HCT116 (cell line): ENCODE data around the gene WNT2B. TPM values are rescaled to one million over a fixed set of nuclear protein-coding genes. Genes with fewer than 3 reads are reported as not detected.

Experiments
- ATAC-seq: fragments of 200-7000 bp; cut with Tn5 transposase; 2 replicates; pipeline ENCODE4 v1.9.1; 2020; ENCODE audit warnings: mild to moderate bottlenecking, moderate library complexity
- BruUV-seq: library from RNA; stranded (reverse); fragments of 400-500 nt; replicated peaks from 2 replicates; lab custom pipeline; 2021; lab: Mats Ljungman, UMichigan
- CTCF ChIA-PET: fragments of 300-600 bp; sonication (Branson Sonifier 250); formaldehyde crosslinking; loops from one replicate; lab custom pipeline; 2021; ENCODE audit warnings: antibody characterized with exemption; lab: Charles Lee
- POLR2A ChIA-PET: fragments of 300-600, 350-600 bp; sonication (Branson Sonifier 250); formaldehyde crosslinking; loops from one replicate; lab custom pipeline; 2021; ENCODE audit warnings: antibody characterized with exemption; lab: Charles Lee
- RAD21 ChIA-PET, 2 experiments: fragments of 300-600 bp; sonication (Branson Sonifier 250); formaldehyde crosslinking; loops; one replicate each; lab custom pipeline; 2023; ENCODE audit warnings: low total read pairs in 2 of 2; ENCODE audit not compliant: uncharacterized antibody in 2 of 2, unreplicated experiment in 2 of 2, low non-redundant PET in 1 of 2; lab: Charles Lee
- DNase-seq: peaks from one replicate; pipeline ENCODE4 v3.0.0-alpha.2; 2010; ENCODE audit warnings: low read depth, low spot score
- H2AFZ ChIP-seq: fragments of 200-600 bp; shearing (Covaris generic), sonication (generic); 2 replicates; pipeline ENCODE4 v1.6.1; 2017; ENCODE audit warnings: low read depth, mixed run types, mixed read lengths, antibody characterized with exemption, low read length; ENCODE audit not compliant: poor library complexity, severe bottlenecking
- H3K27ac ChIP-seq: 2 replicates; pipeline ENCODE4 v1.5.1; 2012; ENCODE audit warnings: low read depth, low read length
- H3K27me3 ChIP-seq: fragments of 200-600 bp; sonication (generic); 2 replicates; pipeline ENCODE4 v1.6.1; 2016; ENCODE audit warnings: mixed run types, low read length, mixed read lengths; ENCODE audit not compliant: insufficient read depth
- H3K36me3 ChIP-seq, 2 experiments: fragments of 200-500 bp in 1 of 2; fragments of 200-600 bp in 1 of 2; sonication (Bioruptor generic) in 1 of 2; sonication (generic) in 1 of 2; 2 replicates each; pipeline versions ENCODE4 v1.5.1 to v1.6.1; 2014 to 2016; ENCODE audit warnings: low read length in 2 of 2, inconsistent platforms in 1 of 2, mixed read lengths in 1 of 2, mixed run types in 1 of 2; ENCODE audit not compliant: insufficient read depth in 2 of 2, control insufficient read depth in 1 of 2
- H3K4me1 ChIP-seq, 2 experiments: fragments of 200-600 bp in 1 of 2; sonication (generic) in 1 of 2; 2 replicates each; pipeline versions ENCODE4 v1.5.1 to v1.6.1; 2012 to 2017; ENCODE audit warnings: low read length in 2 of 2, inconsistent platforms in 1 of 2, mild to moderate bottlenecking in 1 of 2, mixed read lengths in 1 of 2, mixed run types in 1 of 2, moderate library complexity in 1 of 2; ENCODE audit not compliant: insufficient read depth in 2 of 2, control insufficient read depth in 1 of 2
- H3K4me2 ChIP-seq: fragments of 200-600 bp; sonication (generic); 2 replicates; pipeline ENCODE4 v1.6.1; 2017; ENCODE audit warnings: mixed run types, low read length, mixed read lengths
- H3K4me3 ChIP-seq, 2 experiments: fragments of 200-600 bp in 1 of 2; sonication (generic) in 1 of 2; replicated peaks in 1 of 2; 2 replicates each; pipeline ENCODE4 v1.5.1; 2011 to 2016; ENCODE audit warnings: low read length in 2 of 2, control low read depth in 1 of 2, low read depth in 1 of 2, mild to moderate bottlenecking in 1 of 2, mixed read lengths in 1 of 2, mixed run types in 1 of 2
- H3K79me2 ChIP-seq: fragments of 200-600 bp; sonication (generic); 2 replicates; pipeline ENCODE4 v1.6.1; 2017; ENCODE audit warnings: mild to moderate bottlenecking, mixed run types, low read length, moderate library complexity, mixed read lengths; ENCODE audit not compliant: insufficient read depth
- H3K9ac ChIP-seq: fragments of 200-600 bp; sonication (generic); 2 replicates; pipeline ENCODE4 v1.6.1; 2016; ENCODE audit warnings: low read length, mixed read lengths
- H3K9me2 ChIP-seq: fragments of 200-600 bp; sonication (generic), shearing (Covaris generic); 2 replicates; pipeline ENCODE4 v1.6.1; 2017; ENCODE audit warnings: mixed run types, mild to moderate bottlenecking, moderate library complexity; ENCODE audit not compliant: insufficient read depth
- H3K9me3 ChIP-seq, 2 experiments: fragments of 200-500 bp in 1 of 2; fragments of 200-600 bp in 1 of 2; sonication (Bioruptor generic) in 1 of 2; sonication (generic) in 1 of 2; 2 replicates each; pipeline ENCODE4 v1.6.1; 2014 to 2017; ENCODE audit warnings: low read length in 2 of 2, mixed read lengths in 2 of 2, inconsistent platforms in 1 of 2, low read depth in 1 of 2, mild to moderate bottlenecking in 1 of 2, mixed run types in 1 of 2, moderate library complexity in 1 of 2; ENCODE audit not compliant: control insufficient read depth in 1 of 2, insufficient read depth in 1 of 2
- H4K20me1 ChIP-seq: fragments of 200-600 bp; sonication (generic), shearing (Covaris generic); 2 replicates; pipeline ENCODE4 v1.6.1; 2017; ENCODE audit warnings: mixed run types, mild to moderate bottlenecking, moderate library complexity; ENCODE audit not compliant: insufficient read depth
- EGR1 ChIP-seq: IDR thresholded peaks from 2 replicates; pipeline ENCODE4 v1.6.1; 2012; ENCODE audit warnings: low read depth
- EZH2phosphoT487 ChIP-seq: fragments of 200-600 bp; IDR thresholded peaks from 2 replicates; pipeline ENCODE4 v1.6.1; 2018; ENCODE audit warnings: antibody characterized with exemption, borderline replicate concordance
- POLR2AphosphoS5 ChIP-seq: IDR thresholded peaks from 2 replicates; pipeline ENCODE4 v1.6.1; 2011; ENCODE audit warnings: mild to moderate bottlenecking, low read depth, low read length, moderate library complexity
- RAD21 ChIP-seq: IDR thresholded peaks from 2 replicates; pipeline ENCODE4 v1.6.1; 2012; ENCODE audit warnings: low read depth, mild to moderate bottlenecking
- SIN3A ChIP-seq: IDR thresholded peaks from 2 replicates; pipeline ENCODE4 v1.6.1; 2012; ENCODE audit warnings: low read depth
- ZNF274 ChIP-seq: fragments of 200-500 bp; sonication (Bioruptor generic); IDR thresholded peaks from 2 replicates; pipeline ENCODE4 v1.6.1; 2014; ENCODE audit warnings: mild to moderate bottlenecking, low read depth, low read length, inconsistent platforms
- intact Hi-C: fragments of 100-400 bp; cut with micrococcal nuclease; formaldehyde crosslinking; loops from 2 replicates; pipeline ENCODE4 v1.10.0; 2022
- total RNA-seq: library from RNA; stranded (reverse); gene quantifications from one replicate; pipeline ENCODE4 v1.2.1, GENCODE V29; 2021; ENCODE audit not compliant: unreplicated experiment
- TF ChIP-seq, protein P1 (sequence below): IDR thresholded peaks from 2 replicates; pipeline ENCODE4 v1.6.1; 2012

Gene WNT2B
- total RNA-seq, 1 experiment from 2014 or later: 1.5 TPM

DNA sequence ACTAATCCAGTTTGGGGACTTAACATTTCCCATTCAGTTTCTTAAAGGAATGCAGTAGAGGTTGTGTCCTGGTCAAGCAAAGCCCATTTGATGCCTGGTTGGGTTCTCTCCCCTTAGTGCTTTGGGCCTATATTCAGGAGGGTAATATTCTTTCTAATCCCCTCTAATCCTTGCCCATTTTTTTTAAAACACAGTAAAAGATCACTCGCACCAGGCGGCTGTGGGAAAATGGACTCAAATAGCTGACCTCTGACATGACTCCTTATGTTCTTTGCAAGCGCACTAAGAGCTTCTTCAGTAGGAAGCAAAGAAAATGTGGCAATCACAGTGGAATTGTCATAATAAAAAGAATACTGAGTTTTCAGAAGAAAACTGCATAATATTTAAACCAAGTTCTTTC, 49.9 kb downstream of the WNT2B start:
- H3K4me2 ChIP-seq: no peak overlapping the region
- H3K4me3 ChIP-seq: no peak overlapping the region
- POLR2A ChIA-PET: no interaction called here
- H3K9ac ChIP-seq: no peak overlapping the region
- RAD21 ChIA-PET: no interaction called here
- H3K9me3 ChIP-seq: no peaks in the 10 kb centered on the region
- H4K20me1 ChIP-seq: no peaks in the 10 kb centered on the region
- BruUV-seq: no TSS peak
- peaks cover 0 to 3% of the 10 kb centered on the region in 2 experiments; a peak in 1 of 4 replicates for H3K36me3 ChIP-seq
- H3K9me2 ChIP-seq: no peaks in the 10 kb centered on the region
- CTCF ChIA-PET: no interaction called here
- no peak for DNase-seq
- no peak for ATAC-seq
- H3K79me2 ChIP-seq: no peaks in the 10 kb centered on the region
- H2AFZ ChIP-seq: no peak overlapping the region
- no peaks in the 10 kb centered on the region for H3K27me3 ChIP-seq
- intact Hi-C loops: no loop called here
- no peak for TF ChIP-seq EZH2phosphoT487
- H3K27ac ChIP-seq: no peak overlapping the region
- no peaks in the 10 kb centered on the region for H3K4me1 ChIP-seq

DNA sequence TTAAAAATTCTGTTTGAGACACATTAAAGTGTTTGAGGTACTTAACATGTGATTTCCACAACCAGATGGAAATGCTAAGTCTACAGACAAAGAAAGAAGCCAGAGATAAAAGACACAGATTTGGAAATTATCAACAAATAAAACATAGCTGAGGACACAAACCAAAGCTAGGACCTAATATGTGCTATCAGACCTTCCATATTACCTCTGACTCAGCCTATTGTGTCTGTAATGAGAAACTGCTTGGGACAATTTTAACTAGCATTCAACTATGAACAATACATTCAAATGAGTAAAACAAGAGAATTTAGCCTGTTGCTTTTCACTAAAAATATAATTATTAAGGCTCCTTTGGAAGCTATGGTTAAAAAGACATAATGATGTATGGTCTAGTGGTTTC, 54.6 kb downstream of the WNT2B start:
- intact Hi-C loops: no loop called here

More for the DNA sequence above, 54.6 kb downstream of the WNT2B start:
- no peaks in the 10 kb centered on the region for H3K36me3 ChIP-seq
- CTCF ChIA-PET: no interaction called here
- no peaks in the 10 kb centered on the region for H3K9me3 ChIP-seq
- no peaks in the 10 kb centered on the region for H3K79me2 ChIP-seq
- ATAC-seq (no peak), DNase-seq (no peak)
- no peak overlapping the region for H3K27ac ChIP-seq
- BruUV-seq: no TSS peak
- no peaks in the 10 kb centered on the region for H3K4me1 ChIP-seq
- H3K4me3 ChIP-seq: no peak overlapping the region
- H3K9me2 ChIP-seq: no peaks in the 10 kb centered on the region
- POLR2A ChIA-PET: no interaction called here
- H2AFZ ChIP-seq: no peak overlapping the region
- H3K27me3 ChIP-seq: no peaks in the 10 kb centered on the region
- no peak overlapping the region for H3K4me2 ChIP-seq
- no peak overlapping the region for H3K9ac ChIP-seq
- RAD21 ChIA-PET: interaction anchor here in 1 of 2 experiments (0.6 kb wide), 1 partner anchor 42 kb away, joined by 3 read pairs; no protein-coding TSS in a partner anchor
- TF ChIP-seq RAD21: no peak
- TF ChIP-seq, protein P1, sequence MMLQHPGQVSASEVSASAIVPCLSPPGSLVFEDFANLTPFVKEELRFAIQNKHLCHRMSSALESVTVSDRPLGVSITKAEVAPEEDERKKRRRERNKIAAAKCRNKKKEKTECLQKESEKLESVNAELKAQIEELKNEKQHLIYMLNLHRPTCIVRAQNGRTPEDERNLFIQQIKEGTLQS: no peak
- TF ChIP-seq EZH2phosphoT487: no peak
- TF ChIP-seq ZNF274: no peak
- TF ChIP-seq SIN3A: no peak
- TF ChIP-seq EGR1: no peak
- TF ChIP-seq POLR2AphosphoS5: no peak
- no peaks in the 10 kb centered on the region for H4K20me1 ChIP-seq
